Esophagus (tissue), 2 donors: ENCODE data around the gene IMP3. TPM values are rescaled to one million over a fixed set of nuclear protein-coding genes. Genes with fewer than 3 reads are reported as not detected.

Source experiments
- H3K27ac ChIP-seq, 2 donors: one replicate each; pipeline ENCODE4 v1.5.1; 2013; ENCODE audit warnings: low read depth in 2 of 2, mild to moderate bottlenecking in 2 of 2, inconsistent platforms in 1 of 2, low read length in 1 of 2, moderate library complexity in 1 of 2
- H3K27me3 ChIP-seq, 2 donors: one replicate each; pipeline ENCODE4 v1.6.1; 2013; ENCODE audit warnings: low read length in 2 of 2, control low read depth in 1 of 2, mild to moderate bottlenecking in 1 of 2; ENCODE audit not compliant: insufficient read depth in 2 of 2, control insufficient read depth in 1 of 2
- H3K36me3 ChIP-seq, 2 donors: one replicate each; pipeline ENCODE4 v1.6.1; 2013; ENCODE audit warnings: low read length in 1 of 2; ENCODE audit not compliant: control insufficient read depth in 2 of 2, insufficient read depth in 2 of 2
- H3K4me1 ChIP-seq, 2 donors: one replicate each; pipeline ENCODE4 v1.6.1; 2013; ENCODE audit warnings: low read length in 1 of 2; ENCODE audit not compliant: control insufficient read depth in 2 of 2, insufficient read depth in 2 of 2
- H3K4me3 ChIP-seq, 2 donors: one replicate each; pipeline ENCODE4 v1.5.1; 2013; ENCODE audit warnings: low read length in 2 of 2, mild to moderate bottlenecking in 2 of 2, low read depth in 1 of 2, moderate library complexity in 1 of 2
- H3K9me3 ChIP-seq, 2 donors: one replicate each; pipeline ENCODE4 v1.6.1; 2013; ENCODE audit warnings: mild to moderate bottlenecking in 2 of 2, low read depth in 1 of 2, low read length in 1 of 2, moderate library complexity in 1 of 2; ENCODE audit not compliant: control insufficient read depth in 2 of 2, insufficient read depth in 1 of 2
- WGBS, 2 donors: extraction: QIAGEN DNeasy Blood & Tissue Kit; methylation state at CpG; one replicate each; pipeline ENCODE4 v1.1.7; 2013; 5-methylcytosine and 5-hydroxymethylcytosine counted together
- polyA plus RNA-seq, 2 donors: library from polyadenylated mRNA; stranded (reverse); fragments of 200-250 nt; gene quantifications; one replicate each; pipeline ENCODE4 v1.2.3, GENCODE V29; 2013
- donor health status: healthy with polysubstance abuse.
- donor health status: Bipolar disorder and iron deficiency.

IMP3 gene
- polyA plus RNA-seq, 2 donors: 59.4 to 91.1 TPM

GRCh38 chr15:75661100-75661755 lies 21.2 kb upstream of the IMP3 start:
- no peaks in the 10 kb centered on the region for H3K27me3 ChIP-seq
- H3K4me3 ChIP-seq: no peak overlapping the region
- peak overlapping the region; percentile 95 to 98 for H3K27ac ChIP-seq
- peaks cover 3 to 43% of the 10 kb centered on the region in 2 donors for H3K4me1 ChIP-seq
- peaks cover 10 to 26% of the 10 kb centered on the region in 2 donors for H3K36me3 ChIP-seq
- no peaks in the 10 kb centered on the region for H3K9me3 ChIP-seq
- 27 to 38% methylated on average over 9 to 14 of the region's 14 CpGs for WGBS, 2 donors

- H3K4me1 ChIP-seq: peaks cover 4 to 46% of the 10 kb centered on the region in 2 donors
- peak overlapping the region; percentile 95 to 98 for H3K27ac ChIP-seq
- no peaks in the 10 kb centered on the region for H3K27me3 ChIP-seq
- WGBS, 2 donors: 56 to 64% methylated on average over 17 of the region's 17 CpGs
- H3K4me3 ChIP-seq: no peak overlapping the region
- H3K36me3 ChIP-seq: peaks cover 10 to 26% of the 10 kb centered on the region in 2 donors
- no peaks in the 10 kb centered on the region for H3K9me3 ChIP-seq
Observed at GRCh38 chr15:75659928-75660645, 20.1 kb upstream of the IMP3 start.

- Histone ChIP-seq H3K4me3 (no peak overlapping the region), H3K9me3 (no peaks in the 10 kb centered on the region), H3K27ac (peak overlapping the region; percentile 81 to 98), H3K4me1 (peaks cover 7 to 48% of the 10 kb centered on the region in 2 donors), H3K36me3 (peaks cover 10 to 26% of the 10 kb centered on the region in 2 donors), H3K27me3 (no peaks in the 10 kb centered on the region)
- 67 to 70% methylated on average over 9 of the region's 9 CpGs for WGBS, 2 donors
Observed at GRCh38 chr15:75659141-75659771, 19.2 kb upstream of the IMP3 start.

- 92 to 95% methylated on average over 22 of the region's 22 CpGs for WGBS, 2 donors
- H3K4me3 ChIP-seq: no peak overlapping the region
- H3K4me1 ChIP-seq: peaks cover 18 to 54% of the 10 kb centered on the region in 2 donors
- no peak overlapping the region for H3K27ac ChIP-seq
- H3K27me3 ChIP-seq: no peaks in the 10 kb centered on the region
- peaks cover 10 to 27% of the 10 kb centered on the region in 2 donors for H3K36me3 ChIP-seq
- no peaks in the 10 kb centered on the region for H3K9me3 ChIP-seq
Observed at GRCh38 chr15:75656813-75657212, 16.8 kb upstream of the IMP3 start.

GRCh38 chr15:75656331-75656730 lies 16.3 kb upstream of the IMP3 start:
- no peak overlapping the region for H3K4me3 ChIP-seq
- 92 to 95% methylated on average over 5 of the region's 5 CpGs for WGBS, 2 donors
- peaks cover 18 to 54% of the 10 kb centered on the region in 2 donors for H3K4me1 ChIP-seq
- peaks cover 10 to 29% of the 10 kb centered on the region in 2 donors for H3K36me3 ChIP-seq
- H3K9me3 ChIP-seq: no peaks in the 10 kb centered on the region
- no peaks in the 10 kb centered on the region for H3K27me3 ChIP-seq
- H3K27ac ChIP-seq: no peak overlapping the region

GRCh38 chr15:75655931-75656330 lies 15.9 kb upstream of the IMP3 start:
- Histone ChIP-seq H3K36me3 (peaks cover 10 to 31% of the 10 kb centered on the region in 2 donors), H3K4me1 (peaks cover 18 to 57% of the 10 kb centered on the region in 2 donors), H3K4me3 (no peak overlapping the region), H3K9me3 (no peaks in the 10 kb centered on the region), H3K27me3 (no peaks in the 10 kb centered on the region), H3K27ac (no peak overlapping the region)
- 55 to 57% methylated on average over 4 of the region's 4 CpGs for WGBS, 2 donors

- H3K27me3 ChIP-seq: no peaks in the 10 kb centered on the region
- no peak overlapping the region for H3K4me3 ChIP-seq
- no peaks in the 10 kb centered on the region for H3K9me3 ChIP-seq
- peaks cover 21 to 56% of the 10 kb centered on the region in 2 donors for H3K4me1 ChIP-seq
- peak overlapping the region in 1 of 2 donors; percentile 47 for H3K27ac ChIP-seq
- peaks cover 7 to 37% of the 10 kb centered on the region in 2 donors for H3K36me3 ChIP-seq
- 47 to 50% methylated on average over 4 of the region's 4 CpGs for WGBS, 2 donors
Observed at GRCh38 chr15:75654201-75654907, 14.3 kb upstream of the IMP3 start.

- Histone ChIP-seq H3K27ac (peak overlapping the region in 1 of 2 donors; percentile 38), H3K4me1 (peaks cover 25 to 58% of the 10 kb centered on the region in 2 donors), H3K27me3 (no peaks in the 10 kb centered on the region), H3K36me3 (peaks cover 7 to 38% of the 10 kb centered on the region in 2 donors), H3K9me3 (no peaks in the 10 kb centered on the region), H3K4me3 (peak overlapping the region in 1 of 2 donors; percentile 4)
- 76% methylated on average over 15 to 16 of the region's 16 CpGs for WGBS, 2 donors
Observed at GRCh38 chr15:75653347-75653913, 13.4 kb upstream of the IMP3 start.
